Fibroblast of peridontal ligament (primary cell): ENCODE measurements around the gene PDLIM4.
A peak's percentile ranks its signal among the peaks of the same experiment; 100 is the strongest.

Source experiments
- DNase-seq: peaks from one replicate; pipeline ENCODE4 v3.0.0-alpha.2; 2010; ENCODE audit errors: extremely low read depth

The PDLIM4 gene

GRCh38 chr5:132305420-132305819 lies 47.9 kb downstream of the PDLIM4 start:
- no peak for DNase-seq

- DNase-seq, result no peak
These were observed 51.2 kb downstream of the PDLIM4 start for GRCh38 chr5:132308701-132309100.

- no peak for DNase-seq
These were observed 52.2 kb downstream of the PDLIM4 start for GRCh38 chr5:132309679-132310078.

GRCh38 chr5:132310141-132310834 lies 52.8 kb downstream of the PDLIM4 start:
- no peak for DNase-seq

- DNase-seq, result peak; percentile 67
These were observed 55.9 kb downstream of the PDLIM4 start for GRCh38 chr5:132313366-132313765.

- no peak for DNase-seq
These were observed 56.5 kb downstream of the PDLIM4 start for GRCh38 chr5:132313961-132314432.

- DNase-seq, result no peak
These were observed 58.1 kb downstream of the PDLIM4 start for GRCh38 chr5:132315529-132316067.

- no peak for DNase-seq
These were observed 62.5 kb downstream of the PDLIM4 start for GRCh38 chr5:132319975-132320374.

GRCh38 chr5:132321109-132321721 lies 63.7 kb downstream of the PDLIM4 start:
- DNase-seq, result no peak

- no peak for DNase-seq
These were observed 64.8 kb downstream of the PDLIM4 start for GRCh38 chr5:132322266-132322665.
